ENCODE measurements around the gene SPATA20. TPM values are rescaled to one million over a fixed set of nuclear protein-coding genes. Genes with fewer than 3 reads are reported as not detected.

The SPATA20 gene
- total and polyA plus RNA-seq, 2 of the 8 experiments (the other 6 are each of a cell fraction or from before 2014, with no cell fraction given) = 16.2 to 17.5 TPM

GRCh38 chr17:50505591-50506130 is 41.3 kb upstream of the SPATA20 start:
- H3K79me2 ChIP-seq (ENCODE audit: control insufficient read depth in 1 of 2, insufficient read depth in 2 of 2, low read length in 2 of 2) = no peaks in the 10 kb centered on the region
- CTCF ChIA-PET (ENCODE audit: partially characterized antibody) = interaction anchor here (0.8 to 8.3 kb wide), 12 partner anchors 11 to 309 kb away, joined by 3 to 116 read pairs (median 3); partner anchors contain the start of genes EPN3 and RSAD1
- no peak overlapping the region for H2BK120ac ChIP-seq (replicated peaks; ENCODE audit: low read depth, low read length)
- DNase-seq (ENCODE audit: low read depth in 1 of 2, low spot score in 2 of 2) (no peak), FAIRE-seq (no peak)
- no peak overlapping the region for H3K9ac ChIP-seq (replicated peaks in 1 of 4; ENCODE audit: extremely low read depth in 1 of 4, low read depth in 3 of 4, low read length in 3 of 4)
- 0 out of 2 replicates have a peak overlapping the region, but pooled peaks have one; percentile 66 for H2AFZ ChIP-seq (ENCODE audit: low read length)
- no peaks in the 10 kb centered on the region; a peak in 1 of 7 replicates for H3K27me3 ChIP-seq (replicated peaks in 1 of 4; ENCODE audit: control insufficient read depth in 3 of 4, extremely low read depth in 1 of 4, insufficient read depth in 3 of 4, low read length in 3 of 4)
- no peak overlapping the region for H3K4me2 ChIP-seq (ENCODE audit: insufficient read depth in 1 of 2, low read depth in 2 of 2, low read length in 2 of 2)
- H3K23me2 ChIP-seq (ENCODE audit: low read depth, low read length) = peaks cover 3% of the 10 kb centered on the region; the same call in 1 of the 2 replicates
- no peak overlapping the region for H4K5ac ChIP-seq (ENCODE audit: insufficient read length, low read depth, low read length)
- no peak overlapping the region for H3K4ac ChIP-seq (replicated peaks; ENCODE audit: insufficient read length, low read depth, low read length)
- no peak overlapping the region for H2BK12ac ChIP-seq (ENCODE audit: low read depth, low read length)
- H3K4me1 ChIP-seq (replicated peaks in 1 of 4; ENCODE audit: control insufficient read depth in 3 of 4, insufficient read depth in 4 of 4, low read length in 3 of 4) = peaks cover 5 to 15% (median 10%) of the 10 kb centered on the region in 4 experiments
- H2BK20ac ChIP-seq (ENCODE audit: low read length) = no peak overlapping the region
- H3K4me3 ChIP-seq (ENCODE audit: extremely low read depth in 1 of 4, insufficient read depth in 2 of 4, low read depth in 3 of 4, low read length in 4 of 4) = no peak overlapping the region
- POLR2A ChIA-PET (ENCODE audit: partially characterized antibody) = interaction anchor here (1.1 to 1.2 kb wide), 3 partner anchors 9 to 28 kb away, joined by 3 to 4 read pairs (median 4); no protein-coding TSS in a partner anchor
- peaks cover 0 to 3% of the 10 kb centered on the region in 2 experiments for H4K20me1 ChIP-seq (replicated peaks in 1 of 2; ENCODE audit: control insufficient read depth in 1 of 2, insufficient read depth in 2 of 2, low read length in 2 of 2)
- 76% methylated on average over 7 of the region's 7 CpGs; no CpG with 5 or more reads in 1 of the 2 experiments for WGBS, 2 experiments (ENCODE audit: extremely low coverage in 1 of 2, insufficient coverage in 1 of 2, insufficient read length in 1 of 2, insufficient replicate concordance in 2 of 2, low coverage in 1 of 2, low lambda C conversion rate in 2 of 2, missing lambda C conversion rate in 1 of 2)
- H3K18ac ChIP-seq (ENCODE audit: extremely low read depth, low read length) = no peak overlapping the region
- no peak overlapping the region for H2BK5ac ChIP-seq (ENCODE audit: low read depth, low read length)
- no peaks in the 10 kb centered on the region for H3K79me1 ChIP-seq (ENCODE audit: low read depth, low read length)
- no peaks in the 10 kb centered on the region for H3K36me3 ChIP-seq (ENCODE audit: control insufficient read depth in 2 of 4, insufficient read depth in 4 of 4, low read length in 3 of 4)
- no peak overlapping the region for H2BK15ac ChIP-seq (ENCODE audit: low read length)
- H4K8ac ChIP-seq (ENCODE audit: extremely low read depth, insufficient read depth, low read length) = no peak overlapping the region; the same call in 1 of the 2 replicates
- H3K56ac ChIP-seq (replicated peaks; ENCODE audit: insufficient read length, low read depth, low read length) = no peak overlapping the region
- H2AK5ac ChIP-seq (ENCODE audit: low read depth, low read length) = no peak overlapping the region
- no peak overlapping the region for H3K14ac ChIP-seq (ENCODE audit: insufficient read length)
- no peaks in the 10 kb centered on the region for H3K9me3 ChIP-seq (ENCODE audit: insufficient read depth in 2 of 2, low read depth in 1 of 2, low read length in 1 of 2)
- H3K27ac ChIP-seq (ENCODE audit: low read depth, low read length) = no peak overlapping the region
- no peak overlapping the region for H4K91ac ChIP-seq (replicated peaks; ENCODE audit: insufficient read length, low read length)
- H3K23ac ChIP-seq (ENCODE audit: insufficient read length) = no peak overlapping the region
- TF ChIP-seq ATF2 (IDR thresholded peaks at IDR 0.05; ENCODE audit: low read length) (no peak), KDM5A (IDR thresholded peaks at IDR 0.05; ENCODE audit: low read length) (no peak), CHD2 (IDR thresholded peaks at IDR 0.05; ENCODE audit: low read length) (no peak), CBX8 (IDR thresholded peaks at IDR 0.05; ENCODE audit: borderline replicate concordance, low read depth, low read length) (no peak), SRF (IDR thresholded peaks at IDR 0.05; ENCODE audit: low read depth, low read length) (no peak), PHF8 (conservative IDR thresholded peaks at IDR 0.05; ENCODE audit: low read depth, low read length) (no peak), NRF1 (IDR thresholded peaks at IDR 0.05; ENCODE audit: low read depth, low read length) (no peak), RXRA (IDR thresholded peaks at IDR 0.05; ENCODE audit: insufficient read depth, low read depth, low read length) (no peak), EGR1 (IDR thresholded peaks at IDR 0.05; ENCODE audit: borderline replicate concordance, low read depth, low read length) (no peak), TBP (IDR thresholded peaks at IDR 0.05; ENCODE audit: low read depth, low read length) (no peak), ASH2L (IDR thresholded peaks at IDR 0.05; ENCODE audit: low read length) (no peak), ZNF274 (IDR thresholded peaks at IDR 0.05; ENCODE audit: borderline replicate concordance, extremely low read depth, low read length) (no peak)
